IMR-90 (cell line): ENCODE measurements around the gene ASCL5. TPM values are rescaled to one million over a fixed set of nuclear protein-coding genes. Genes with fewer than 3 reads are reported as not detected.
"Not testable (repeated sequence)": the region's sequence is repeated elsewhere in the genome, so short reads cannot be mapped to it uniquely, and the experiment has no call there.

Experiments
- ATAC-seq: fragments of 200-7000 bp; cut with Tn5 transposase; 2 replicates; pipeline ENCODE4 v1.9.1; 2020; ENCODE audit warnings: low read depth, mild to moderate bottlenecking, moderate library complexity
- BruUV-seq: library from RNA; stranded (reverse); fragments of 400-500 nt; replicated peaks from 2 replicates; lab custom pipeline; 2021; lab: Mats Ljungman, UMichigan
- CTCF ChIA-PET: fragments of 300-600 bp; formaldehyde crosslinking; extraction: SDS; loops from one replicate; lab custom pipeline; 2021; ENCODE audit warnings: antibody characterized with exemption; lab: Yijun Ruan, JAX
- POLR2A ChIA-PET: fragments of 300-600 bp; sonication (Branson Sonifier 250); formaldehyde crosslinking; loops from one replicate; lab custom pipeline; 2022; ENCODE audit warnings: antibody characterized with exemption; ENCODE audit not compliant: unreplicated experiment; lab: Charles Lee
- DNase-seq: peaks from one replicate; pipeline ENCODE4 v3.0.0; 2013
- H2AFZ ChIP-seq: replicated peaks from 2 replicates; pipeline ENCODE3; 2013; ENCODE audit warnings: low read length, mild to moderate bottlenecking; ENCODE audit not compliant: poor library complexity
- H2AK5ac ChIP-seq: 2 replicates; pipeline ENCODE4 v1.6.1; 2013; ENCODE audit warnings: low read depth, low read length, inconsistent platforms
- H2AK9ac ChIP-seq: replicated peaks from 2 replicates; pipeline ENCODE3; 2013; ENCODE audit warnings: mild to moderate bottlenecking, low read depth, low read length, moderate library complexity; ENCODE audit not compliant: poor library complexity
- H2BK120ac ChIP-seq: 2 replicates; pipeline ENCODE4 v1.6.1; 2013; ENCODE audit warnings: low read depth, low read length, inconsistent platforms
- H2BK15ac ChIP-seq: 3 replicates; pipeline ENCODE4 v1.6.1; 2013; ENCODE audit warnings: low read depth, low read length, inconsistent platforms
- H2BK20ac ChIP-seq: 2 replicates; pipeline ENCODE4 v1.6.1; 2013; ENCODE audit warnings: low read depth, mild to moderate bottlenecking, inconsistent platforms, low read length, moderate library complexity
- H2BK5ac ChIP-seq: 2 replicates; pipeline ENCODE4 v1.6.1; 2013; ENCODE audit warnings: mild to moderate bottlenecking, low read depth, low read length, inconsistent platforms; ENCODE audit not compliant: poor library complexity, severe bottlenecking
- H3K14ac ChIP-seq: replicated peaks from 2 replicates; pipeline ENCODE4 v1.6.1; 2013; ENCODE audit warnings: low read depth, low read length, inconsistent platforms
- H3K18ac ChIP-seq: 2 replicates; pipeline ENCODE4 v1.6.1; 2013; ENCODE audit warnings: low read depth, low read length, control low read depth
- H3K23ac ChIP-seq: 2 replicates; pipeline ENCODE4 v1.6.1; 2013; ENCODE audit warnings: low read depth, low read length, inconsistent platforms
- H3K27ac ChIP-seq: 2 replicates; pipeline ENCODE4 v1.5.1; 2013; ENCODE audit warnings: mild to moderate bottlenecking, control low read depth, low read length; ENCODE audit not compliant: insufficient read depth
- H3K27me3 ChIP-seq: 2 replicates; pipeline ENCODE4 v1.6.1; 2013; ENCODE audit warnings: low read length; ENCODE audit not compliant: control insufficient read depth, insufficient read depth
- H3K36me3 ChIP-seq: 2 replicates; pipeline ENCODE4 v1.6.1; 2013; ENCODE audit warnings: low read length, mixed read lengths; ENCODE audit not compliant: control insufficient read depth, insufficient read depth
- H3K4ac ChIP-seq: 2 replicates; pipeline ENCODE4 v1.6.1; 2013; ENCODE audit warnings: low read depth, low read length, inconsistent platforms
- H3K4me1 ChIP-seq: 2 replicates; pipeline ENCODE4 v1.6.1; 2013; ENCODE audit warnings: low read length, mixed read lengths; ENCODE audit not compliant: control insufficient read depth, insufficient read depth
- H3K4me2 ChIP-seq: 2 replicates; pipeline ENCODE4 v1.6.1; 2013; ENCODE audit warnings: low read depth, mild to moderate bottlenecking, control low read depth, low read length, moderate library complexity
- H3K4me3 ChIP-seq: 2 replicates; pipeline ENCODE4 v1.5.1; 2013; ENCODE audit warnings: low read depth, mild to moderate bottlenecking, control low read depth, low read length, moderate library complexity; ENCODE audit not compliant: insufficient read depth
- H3K56ac ChIP-seq: 2 replicates; pipeline ENCODE4 v1.6.1; 2013; ENCODE audit warnings: low read length, inconsistent platforms; ENCODE audit not compliant: insufficient read depth; ENCODE audit errors: extremely low read depth
- H3K79me1 ChIP-seq, 2 experiments: 2 replicates each; pipeline ENCODE4 v1.6.1; 2013; ENCODE audit warnings: low read length in 2 of 2, inconsistent platforms in 1 of 2, low read depth in 1 of 2
- H3K9ac ChIP-seq: 2 replicates; pipeline ENCODE4 v1.6.1; 2013; ENCODE audit warnings: low read depth, low read length, control low read depth
- H3K9me1 ChIP-seq: 2 replicates; pipeline ENCODE4 v1.6.1; 2013; ENCODE audit warnings: low read length, inconsistent platforms; ENCODE audit not compliant: insufficient read depth
- H3K9me3 ChIP-seq: 2 replicates; pipeline ENCODE4 v1.6.1; 2013; ENCODE audit warnings: low read length; ENCODE audit not compliant: control insufficient read depth, insufficient read depth
- H4K20me1 ChIP-seq: 2 replicates; pipeline ENCODE4 v1.6.1; 2013; ENCODE audit warnings: low read length, inconsistent platforms; ENCODE audit not compliant: insufficient read depth
- H4K5ac ChIP-seq: 2 replicates; pipeline ENCODE4 v1.6.1; 2013; ENCODE audit warnings: mild to moderate bottlenecking, low read depth, low read length, control low read depth
- H4K8ac ChIP-seq, 2 experiments: 2 replicates each; pipeline ENCODE4 v1.6.1; 2013; ENCODE audit warnings: low read depth in 2 of 2, low read length in 2 of 2, control low read depth in 1 of 2, inconsistent platforms in 1 of 2
- H4K91ac ChIP-seq: 2 replicates; pipeline ENCODE4 v1.6.1; 2013; ENCODE audit warnings: low read depth, low read length, inconsistent platforms; ENCODE audit not compliant: insufficient read depth
- WGBS, 2 experiments: methylation state at CpG; one replicate each; pipeline versions ENCODE4 v1.1.5 to v1.1.7; 2013; ENCODE audit warnings: missing lambda C conversion rate in 2 of 2; ENCODE audit not compliant: insufficient read length in 1 of 2; ENCODE audit errors: extremely low coverage in 2 of 2; 5-methylcytosine and 5-hydroxymethylcytosine counted together
- dilution Hi-C: fragments of 300-500 bp; cut with HindIII; formaldehyde crosslinking; loops from one replicate; pipeline ENCODE4 v1.14.3; 2018; ENCODE audit warnings: low sequenced_read_pairs; ENCODE audit not compliant: unreplicated experiment
- in situ Hi-C: fragments of 300-500 bp; cut with MboI; formaldehyde crosslinking; loops from 3 replicates; pipeline ENCODE4 v1.14.3; 2019; ENCODE audit warnings: low sequenced_read_pairs, inconsistent platforms, mixed read lengths
- intact Hi-C: fragments of 100-400 bp; cut with micrococcal nuclease; formaldehyde crosslinking; loops from 2 replicates; pipeline ENCODE4 v1.10.0; 2022
- polyA plus RNA-seq, 3 experiments: library from polyadenylated mRNA; depleted of rRNA; stranded (reverse); fragments of >200 nt; gene quantifications; 2 replicates each; pipeline ENCODE4 v1.2.3, GENCODE V29; 2012; ENCODE audit warnings: low replicate concordance in 1 of 3
- total RNA-seq: library from RNA; depleted of rRNA; stranded (reverse); fragments of >200 nt; gene quantifications from 2 replicates; pipeline ENCODE4 v1.2.3, GENCODE V29; 2012

The ASCL5 gene
- total and polyA plus RNA-seq, 2 of the 4 experiments (the other 2 are of a cell fraction): not detected

GRCh38 chr1:201163036-201163435 lies 36.1 kb upstream of the ASCL5 start:
- H3K9ac ChIP-seq, H3K23ac ChIP-seq, intact Hi-C loops, H3K18ac ChIP-seq, H3K4me1 ChIP-seq, BruUV-seq, H3K56ac ChIP-seq, H4K20me1 ChIP-seq, H3K14ac ChIP-seq, H4K8ac ChIP-seq, dilution Hi-C loops, H2BK120ac ChIP-seq, H2BK20ac ChIP-seq, H4K91ac ChIP-seq, H3K4me3 ChIP-seq, H3K79me1 ChIP-seq, H3K4me2 ChIP-seq, H2AK9ac ChIP-seq, DNase-seq, H3K4ac ChIP-seq, H2AFZ ChIP-seq, in situ Hi-C loops, ATAC-seq, H3K9me3 ChIP-seq, H4K5ac ChIP-seq, H2AK5ac ChIP-seq, H2BK15ac ChIP-seq, H3K9me1 ChIP-seq, H3K36me3 ChIP-seq, H2BK5ac ChIP-seq, H3K27ac ChIP-seq, POLR2A ChIA-PET: not testable (repeated sequence)
- no CpG with 5 or more reads among the region's 8 CpGs for WGBS, 2 experiments
- CTCF ChIA-PET: interaction anchor here (0.6 kb wide), 1 partner anchor 327 kb away, joined by 3 read pairs; no protein-coding TSS in a partner anchor
- H3K27me3 ChIP-seq: peaks cover 28% of the 10 kb centered on the region
